Renal pelvis (tissue), 4 donors: ENCODE results near the gene POMT2. TPM values are rescaled to one million over a fixed set of nuclear protein-coding genes. Genes with fewer than 3 reads are reported as not detected.
A peak's percentile ranks its signal among the peaks of the same experiment; 100 is the strongest.
"Not testable (repeated sequence)": the region's sequence is repeated elsewhere in the genome, so short reads cannot be mapped to it uniquely, and the experiment has no call there.

Source experiments
- DNase-seq: peaks from one replicate; pipeline ENCODE4 v3.0.0-alpha.2; 2013
- polyA plus RNA-seq, 3 donors: library from polyadenylated mRNA; unstranded; fragments of 120-200 nt; gene quantifications; one replicate each; pipeline ENCODE4 v1.2.1, GENCODE V29; 2013; ENCODE audit not compliant: insufficient read length in 3 of 3

POMT2 gene
- polyA plus RNA-seq, 3 donors, result 36.6 to 54.2 (median 44.1) TPM

DNA sequence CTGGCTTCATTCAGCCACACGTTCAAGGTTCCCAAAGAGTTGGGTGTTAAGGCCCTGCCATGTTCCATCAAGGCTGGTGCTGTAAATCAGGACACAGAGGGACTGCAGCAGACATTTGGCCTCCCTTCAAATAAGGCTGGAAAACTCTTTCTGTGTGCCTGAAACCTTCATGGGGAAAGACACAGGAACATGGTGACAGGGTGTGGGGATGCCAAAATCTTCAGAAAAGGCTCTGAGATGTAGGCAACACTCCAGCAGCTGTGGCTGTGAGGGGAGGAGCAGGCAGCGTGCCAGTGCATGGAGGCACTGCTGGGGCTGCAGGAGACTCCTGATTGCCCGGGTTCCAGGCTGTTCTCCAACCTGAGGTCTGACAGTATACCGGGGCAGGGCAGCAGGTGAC lies 15.0 kb downstream of the POMT2 start:
- DNase-seq, result no peak

DNA sequence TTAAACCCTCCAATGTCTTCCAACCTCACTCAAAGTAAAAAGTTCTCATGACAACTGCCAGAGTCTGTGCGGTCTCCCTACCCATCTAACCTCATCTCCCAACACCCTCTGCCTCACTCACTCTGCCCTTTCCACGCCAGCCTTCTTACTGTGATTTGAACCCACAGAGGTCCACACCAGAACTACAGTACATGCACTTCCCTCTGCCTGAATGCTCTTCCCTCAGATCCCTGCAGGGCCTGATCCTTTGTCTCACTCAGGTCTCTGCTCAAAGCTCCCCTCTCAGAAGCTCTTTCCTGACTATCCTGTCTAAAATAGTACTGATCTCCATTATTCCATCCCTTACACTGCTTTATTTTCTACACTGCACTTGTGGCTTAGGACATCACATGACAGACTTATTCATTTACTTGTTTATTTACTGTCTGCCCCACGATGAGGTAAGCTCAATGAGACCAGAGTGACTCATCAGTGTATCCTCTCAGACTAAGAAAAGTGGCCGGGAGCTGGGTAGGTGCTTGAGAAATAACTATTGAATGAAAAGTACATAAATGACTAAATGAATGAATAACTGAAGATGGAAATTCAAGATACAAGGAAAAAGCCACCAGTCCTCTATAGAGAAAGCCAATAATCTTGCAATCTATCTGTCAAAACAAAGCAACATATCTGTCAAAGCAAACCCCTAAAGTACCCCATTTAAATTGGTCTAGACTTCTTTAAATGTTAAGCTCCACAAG lies 17.1 kb downstream of the POMT2 start:
- DNase-seq, result no peak

DNA sequence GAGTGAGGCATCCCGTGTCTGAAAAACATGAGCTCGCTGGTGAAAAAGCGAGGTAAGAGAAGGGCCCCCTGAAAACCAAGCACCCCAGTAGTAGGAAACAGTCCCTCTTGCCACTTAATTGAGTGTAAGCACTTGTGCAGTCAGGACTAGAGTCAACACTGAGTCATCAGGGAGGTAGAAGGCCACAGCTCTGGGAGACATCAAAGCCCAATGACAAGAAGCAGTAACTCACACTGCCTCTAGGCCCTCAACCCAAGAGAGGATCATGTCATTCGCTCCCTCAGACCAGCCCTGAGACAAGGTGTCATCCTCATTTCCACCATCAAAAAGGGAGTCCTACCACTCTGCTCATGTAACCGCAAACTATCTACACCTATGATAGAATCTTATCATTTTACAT lies 17.8 kb downstream of the POMT2 start:
- DNase-seq, result no peak

DNA sequence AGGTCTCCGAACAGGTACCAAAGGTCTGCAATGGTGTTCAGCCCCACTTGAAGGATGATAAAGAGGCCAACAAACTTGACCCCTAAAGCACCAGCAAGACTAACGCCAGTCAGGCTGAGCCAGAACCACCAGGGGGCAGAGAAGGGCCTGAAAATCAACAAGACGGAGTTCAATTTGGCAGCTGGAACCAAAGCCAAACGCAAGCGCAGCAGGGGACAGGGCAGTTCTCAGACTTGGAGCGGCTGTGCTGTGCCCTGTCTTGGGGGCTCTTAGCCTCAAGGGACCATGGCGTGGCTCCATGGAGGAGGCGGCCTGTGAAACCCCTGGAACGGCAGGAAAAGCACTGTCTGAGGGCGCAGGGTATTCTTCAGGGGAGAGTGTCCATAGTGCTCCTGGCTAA lies 19.6 kb downstream of the POMT2 start:
- peak; percentile 81 for DNase-seq

DNA sequence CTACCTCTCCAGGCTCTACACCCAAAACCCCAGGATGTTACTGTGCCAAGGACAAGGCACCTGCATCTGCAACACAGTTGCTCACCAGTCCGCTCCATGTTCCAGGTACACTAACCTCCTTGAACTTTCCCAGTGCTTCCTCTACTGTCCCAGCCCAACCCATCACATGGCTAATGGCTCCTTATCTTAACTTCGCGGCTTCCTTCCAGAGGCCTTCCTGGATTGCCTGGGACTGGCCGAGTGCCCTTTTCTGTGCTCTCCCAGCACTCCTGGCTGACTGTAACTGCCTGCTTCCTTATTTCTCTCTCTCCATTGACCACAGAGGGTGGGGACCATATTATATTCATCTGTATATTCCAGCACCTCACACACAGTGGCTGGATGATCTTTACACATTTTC lies 20.9 kb downstream of the POMT2 start:
- DNase-seq, result no peak

DNA sequence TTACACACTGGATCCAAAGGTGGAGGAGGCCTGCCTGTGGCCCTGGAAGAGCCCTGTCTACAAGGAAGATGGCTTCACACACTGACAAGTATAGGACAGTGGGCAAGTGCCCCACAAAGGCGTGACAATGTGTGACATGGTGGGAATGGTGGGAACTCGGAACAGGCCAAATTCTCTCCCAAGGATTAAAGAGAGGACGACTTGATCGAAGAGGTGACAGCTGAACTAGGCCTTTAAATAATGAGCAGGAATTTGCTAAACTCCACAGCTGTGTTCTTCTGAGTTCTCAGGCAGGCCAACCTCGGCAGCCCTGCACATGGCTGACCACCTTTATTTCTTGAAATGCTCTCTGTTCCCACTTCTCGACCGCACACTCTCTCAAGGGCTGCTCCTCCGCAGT lies 23.8 kb downstream of the POMT2 start:
- DNase-seq, result no peak

DNA sequence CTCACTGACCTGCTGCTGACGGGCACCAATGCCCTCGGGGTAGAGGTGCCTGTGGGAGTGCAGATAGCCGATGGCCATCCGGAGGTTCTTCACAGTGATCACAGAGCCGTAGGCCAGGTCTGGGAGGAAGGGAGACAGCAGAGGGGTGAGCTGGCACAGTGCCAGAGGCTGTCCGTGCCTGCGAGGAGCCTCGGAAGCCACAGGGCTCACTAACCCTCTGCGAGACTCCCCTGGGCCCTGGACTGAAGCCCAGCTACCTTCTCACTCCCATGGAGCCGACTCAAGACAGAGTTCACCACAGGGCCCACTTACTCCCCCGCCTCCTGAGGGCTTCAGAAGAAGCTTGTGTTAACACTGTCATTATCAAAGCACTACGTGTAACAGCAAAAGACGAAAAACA lies 24.5 kb downstream of the POMT2 start:
- DNase-seq, result no peak

DNA sequence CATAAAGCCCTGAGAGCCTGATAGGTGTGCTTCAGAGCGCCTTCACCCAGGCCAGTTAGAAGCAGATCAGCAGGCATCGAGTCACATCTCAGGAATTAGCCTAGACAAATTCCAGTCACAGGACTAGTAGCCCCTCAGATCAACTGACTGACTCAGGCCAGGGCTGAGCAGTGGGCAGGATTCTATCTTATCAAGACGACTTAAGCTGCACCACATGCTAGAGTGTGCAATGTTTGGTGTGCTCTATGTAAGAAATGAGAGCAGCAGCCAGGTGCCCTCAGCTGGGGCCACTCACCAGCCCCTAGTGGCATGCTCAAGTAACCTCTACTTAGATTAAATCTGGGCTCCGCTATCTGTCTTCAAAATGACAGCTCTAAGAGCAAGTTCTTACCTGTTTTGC lies 30.0 kb downstream of the POMT2 start:
- no peak for DNase-seq

DNA sequence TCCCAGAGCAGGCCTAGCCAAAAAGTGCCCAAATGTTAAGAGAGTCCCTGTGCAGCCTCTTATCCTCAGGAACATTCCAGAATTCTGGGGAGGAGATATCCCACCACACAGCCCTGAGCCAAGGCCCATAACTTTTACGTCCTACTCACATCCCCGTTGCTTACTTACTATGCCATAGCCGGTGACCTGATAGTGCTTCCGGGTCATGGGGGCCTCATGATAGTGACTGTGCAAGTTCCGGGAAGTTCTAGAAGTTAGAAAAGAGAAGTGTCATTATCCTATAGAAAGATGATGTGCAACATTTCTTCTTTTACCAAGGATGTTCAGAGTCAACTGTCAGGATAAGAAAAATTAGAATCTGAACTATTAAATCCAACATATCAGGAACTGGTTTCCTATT lies 34.1 kb downstream of the POMT2 start:
- no peak for DNase-seq

DNA sequence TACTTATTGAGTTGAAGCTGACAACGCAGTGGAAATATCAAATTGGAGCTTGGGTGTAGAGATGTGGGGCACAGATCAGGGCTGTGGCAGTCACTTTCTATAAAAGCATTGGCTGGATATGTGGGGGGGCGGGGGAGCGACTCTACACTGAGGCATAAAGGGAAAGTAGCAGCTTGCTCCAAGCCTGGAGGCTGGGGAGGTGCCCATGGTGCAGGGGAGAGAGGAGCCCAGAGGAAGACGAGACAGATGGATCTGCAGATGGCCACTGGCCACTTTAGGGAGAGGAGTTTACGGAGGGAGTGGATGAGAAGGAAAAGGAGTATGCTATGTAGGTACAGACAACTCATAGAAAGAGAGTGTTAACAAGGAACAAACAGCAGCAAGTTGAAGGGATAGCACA lies 36.2 kb downstream of the POMT2 start:
- no peak for DNase-seq

DNA sequence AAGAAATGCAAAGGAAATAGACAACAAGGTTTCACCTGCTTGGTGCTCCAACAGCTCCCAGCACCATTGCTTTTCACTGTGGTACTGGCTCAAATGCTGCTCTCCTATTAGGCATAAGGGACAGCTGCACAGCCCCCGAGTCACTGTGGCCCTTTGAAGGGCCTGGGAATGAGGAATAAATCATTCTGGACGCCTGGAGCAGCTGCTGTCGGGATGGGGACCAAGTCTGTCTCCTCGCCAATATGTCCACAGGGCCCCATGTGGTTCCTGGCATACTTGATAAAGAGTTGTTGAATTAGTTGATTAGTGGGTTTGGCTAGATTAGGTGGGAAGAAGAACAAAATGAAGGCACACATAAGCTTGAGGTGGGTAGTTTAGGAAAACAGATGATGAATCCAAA lies 36.6 kb downstream of the POMT2 start:
- DNase-seq, result no peak

DNA sequence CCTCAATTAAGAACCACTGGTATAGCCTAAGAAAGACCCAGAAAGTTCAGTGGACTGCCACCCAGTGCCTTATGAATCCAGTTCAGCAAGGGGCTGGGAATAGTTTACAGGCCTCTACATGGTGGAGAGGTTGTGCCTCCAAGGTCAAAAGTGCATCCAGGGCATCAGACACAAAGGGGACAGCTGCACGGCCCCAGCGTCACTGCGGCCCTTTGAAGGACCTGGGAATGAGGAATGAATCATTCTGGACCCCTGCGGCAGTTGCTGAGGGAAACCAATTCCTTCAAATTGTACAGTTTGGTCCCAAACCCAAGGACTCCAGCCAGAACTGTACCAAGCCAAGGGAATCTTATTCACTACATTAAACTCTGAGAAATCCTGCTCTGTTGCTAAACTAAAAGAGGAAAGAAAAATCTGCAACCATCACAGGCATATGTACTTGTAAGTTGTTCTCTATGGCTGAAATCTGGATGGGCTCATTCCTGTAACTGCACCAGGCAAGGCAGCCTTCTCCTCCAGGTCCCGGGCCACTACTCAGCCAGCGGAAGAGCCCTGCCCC lies 38.8 kb downstream of the POMT2 start:
- no peak for DNase-seq

DNA sequence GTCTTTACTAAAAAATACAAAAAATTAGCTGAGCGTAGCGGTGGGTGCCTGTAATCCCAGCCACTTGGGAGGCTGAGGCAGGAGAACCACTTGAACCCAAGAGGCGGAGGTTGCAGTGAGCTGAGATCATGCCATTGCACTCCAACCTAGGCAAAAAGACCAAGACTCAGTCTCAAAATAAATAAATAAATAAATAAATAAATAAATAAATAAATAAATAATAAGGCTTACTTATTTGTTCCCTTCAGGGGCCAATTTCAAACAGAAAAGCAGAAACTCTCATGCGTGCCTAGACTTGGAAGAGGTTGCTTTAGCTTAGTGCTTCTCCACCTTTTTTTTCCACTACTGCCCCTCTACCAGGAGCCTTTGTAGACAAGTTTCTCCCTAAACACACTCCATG lies 39.8 kb downstream of the POMT2 start:
- DNase-seq, result not testable (repeated sequence)

DNA sequence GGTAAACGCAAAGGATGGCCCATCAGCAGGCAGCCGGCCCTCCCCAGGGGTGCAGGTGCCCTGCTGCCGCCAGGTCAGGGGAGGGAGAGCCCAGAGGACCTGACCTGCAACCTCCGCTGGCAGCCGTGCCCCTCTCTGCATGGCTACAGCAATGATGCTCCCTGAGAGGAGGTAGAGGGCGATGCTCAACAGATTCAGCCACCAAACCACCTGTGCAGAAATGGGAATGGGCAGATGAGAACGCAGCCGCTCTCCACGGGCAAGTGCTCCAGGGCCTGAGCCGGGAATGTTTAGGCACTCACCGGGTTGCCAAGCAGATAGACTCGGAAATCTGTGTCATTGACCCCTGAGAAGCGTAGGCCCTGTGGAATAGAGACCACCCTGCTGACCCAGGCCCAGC lies 41.0 kb downstream of the POMT2 start:
- DNase-seq, result no peak

DNA sequence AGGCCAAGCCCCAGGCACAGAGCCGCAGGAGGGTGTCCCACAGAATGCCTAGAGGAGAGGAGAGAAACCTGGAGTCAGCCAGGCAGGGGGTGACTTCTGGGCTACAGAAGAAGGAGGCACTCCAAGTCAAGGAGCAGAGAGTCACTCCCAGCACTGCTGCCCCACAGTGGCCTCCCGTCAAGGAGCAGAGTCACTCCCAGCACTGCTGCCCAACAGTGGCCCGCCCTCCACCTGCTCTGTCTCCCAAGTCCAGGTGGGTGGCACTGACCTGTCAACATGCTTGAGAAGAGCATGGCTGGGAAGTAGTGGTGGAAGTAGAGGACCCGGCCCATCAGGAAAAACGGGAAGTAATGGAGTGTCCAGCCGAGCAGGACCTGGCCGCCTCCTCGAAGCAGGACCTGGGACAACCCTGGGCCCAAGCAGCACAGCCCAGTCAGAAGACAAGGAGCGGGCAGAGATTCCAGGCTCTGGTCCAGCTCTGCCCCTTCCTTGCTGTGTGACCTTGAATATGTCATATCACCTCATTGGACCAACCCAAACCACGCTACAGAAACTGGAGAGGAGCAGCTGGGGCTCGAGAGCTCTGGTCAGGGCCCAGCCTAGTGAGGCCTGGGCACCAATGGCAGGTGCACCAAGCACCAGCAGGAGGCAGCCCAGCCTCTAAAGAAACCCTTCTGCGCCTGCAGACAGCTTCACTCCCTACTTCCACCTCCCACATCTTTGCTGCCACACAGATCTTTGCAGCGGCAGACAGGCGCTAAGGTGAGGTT lies 42.0 kb downstream of the POMT2 start:
- no peak for DNase-seq

DNA sequence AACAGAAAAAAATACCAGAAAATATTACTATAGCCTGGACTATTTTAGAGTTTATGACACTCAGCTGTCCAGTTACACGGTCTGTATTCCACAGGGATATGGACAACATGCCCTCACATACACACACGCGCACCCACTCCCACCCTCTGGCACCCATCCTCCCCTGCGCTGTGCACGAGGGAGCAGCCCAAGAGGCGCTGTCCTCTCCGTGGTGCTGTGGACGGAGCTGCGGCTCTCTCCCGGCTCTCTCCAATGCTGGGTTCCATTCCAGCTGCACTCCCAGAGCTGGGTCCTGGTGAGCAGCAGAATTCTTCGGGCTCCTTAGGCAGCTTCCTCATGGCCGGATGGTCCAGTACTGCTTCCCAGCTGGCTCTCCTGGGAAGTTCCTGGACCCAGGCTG lies 43.7 kb downstream of the POMT2 start:
- no peak for DNase-seq

DNA sequence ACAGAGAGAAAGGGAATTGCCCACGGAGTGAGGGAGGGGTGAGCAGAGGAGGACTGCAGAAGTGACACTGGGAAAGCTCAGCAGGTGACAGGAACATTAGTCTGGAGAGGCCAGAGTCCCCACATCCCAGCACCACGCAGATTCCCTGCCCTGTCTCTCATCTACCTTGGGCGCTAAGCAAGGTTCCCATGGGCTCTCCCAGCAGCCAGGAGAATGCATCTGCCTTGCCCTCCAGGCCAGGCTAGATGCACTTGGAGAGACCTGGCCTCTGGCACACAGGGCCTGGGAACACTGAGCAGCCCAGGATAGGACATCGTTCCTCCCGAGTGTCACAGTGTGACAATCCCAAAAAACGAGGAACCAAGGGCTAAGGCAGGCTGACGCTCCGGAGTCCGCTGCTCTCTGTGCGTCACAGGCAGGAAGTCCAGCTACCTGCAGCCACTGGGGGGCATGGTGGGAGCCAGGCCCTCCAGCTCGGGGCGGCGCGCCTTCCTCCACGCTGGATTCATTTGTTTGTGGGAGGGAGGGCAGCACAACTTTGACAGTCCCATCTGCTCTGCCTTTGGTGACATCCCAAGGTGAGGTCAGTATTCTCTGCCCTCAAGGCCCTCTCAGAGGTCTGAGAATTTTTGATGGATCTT lies 44.3 kb downstream of the POMT2 start:
- DNase-seq, result no peak

DNA sequence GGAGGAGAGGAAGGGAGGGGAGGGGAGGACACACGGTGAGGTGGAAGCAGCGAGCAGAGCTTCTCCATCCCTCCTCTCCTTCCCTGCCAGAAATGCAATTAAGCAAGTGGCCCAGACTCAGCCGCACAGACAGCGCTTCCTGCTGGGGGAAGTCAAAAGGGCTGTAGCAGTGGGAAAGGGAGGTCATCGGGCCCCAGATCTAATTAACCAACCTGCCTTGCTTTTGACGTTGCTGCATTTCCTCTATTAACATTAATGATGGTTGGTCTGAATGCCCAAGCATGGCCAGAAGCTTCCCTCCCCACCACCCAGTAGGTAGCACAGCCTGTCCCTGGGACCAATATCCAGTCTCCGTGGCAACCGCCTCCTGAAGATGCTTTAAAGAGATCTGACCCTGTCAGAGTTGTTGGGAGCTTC lies 45.1 kb downstream of the POMT2 start:
- DNase-seq, result no peak

DNA sequence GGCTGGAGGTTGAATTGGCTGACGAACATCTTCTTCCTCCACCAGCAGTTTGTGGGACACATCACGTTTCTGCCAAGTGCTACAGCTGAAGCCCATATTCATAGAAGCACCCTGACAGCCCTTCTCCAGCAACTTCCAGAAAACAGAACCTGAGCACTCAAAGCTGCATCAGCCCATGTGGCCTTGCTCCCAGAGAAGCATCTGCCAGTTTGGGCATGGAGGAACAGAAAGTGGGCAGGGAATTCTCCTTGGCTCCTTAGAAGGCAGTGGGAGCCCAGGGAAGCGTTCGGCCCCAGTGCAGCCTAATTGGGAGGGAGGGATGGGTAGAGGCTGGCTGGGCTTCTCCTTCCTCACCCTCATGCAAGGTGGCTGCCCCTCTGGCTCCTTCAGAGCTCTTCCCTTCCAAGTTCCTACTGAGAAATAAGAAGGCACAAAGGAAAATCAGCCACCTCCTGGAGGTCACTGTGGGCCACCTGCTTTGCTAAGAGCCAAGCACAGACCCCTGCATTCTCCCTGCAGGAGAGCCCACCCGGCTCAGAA lies 45.6 kb downstream of the POMT2 start:
- DNase-seq, result no peak

DNA sequence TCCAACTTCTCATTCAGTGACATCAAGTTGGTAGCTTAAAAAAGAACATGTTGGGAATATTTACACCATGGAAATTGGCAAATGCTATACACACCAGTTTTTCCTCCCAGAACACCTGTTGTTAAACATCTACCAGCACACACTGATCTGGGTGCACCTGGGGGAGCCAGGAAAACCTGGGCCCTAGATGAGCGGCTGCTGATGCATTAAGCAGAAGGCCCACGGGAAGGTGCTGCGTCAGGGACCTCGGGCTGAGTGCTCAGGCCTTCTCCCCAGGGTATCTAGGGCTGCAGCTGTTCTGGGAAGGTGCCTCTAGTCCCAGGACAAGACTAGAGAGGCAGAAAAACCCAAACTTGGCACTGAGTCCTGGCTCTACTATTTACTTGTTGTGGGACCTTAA lies 46.9 kb downstream of the POMT2 start:
- DNase-seq, result no peak

DNA sequence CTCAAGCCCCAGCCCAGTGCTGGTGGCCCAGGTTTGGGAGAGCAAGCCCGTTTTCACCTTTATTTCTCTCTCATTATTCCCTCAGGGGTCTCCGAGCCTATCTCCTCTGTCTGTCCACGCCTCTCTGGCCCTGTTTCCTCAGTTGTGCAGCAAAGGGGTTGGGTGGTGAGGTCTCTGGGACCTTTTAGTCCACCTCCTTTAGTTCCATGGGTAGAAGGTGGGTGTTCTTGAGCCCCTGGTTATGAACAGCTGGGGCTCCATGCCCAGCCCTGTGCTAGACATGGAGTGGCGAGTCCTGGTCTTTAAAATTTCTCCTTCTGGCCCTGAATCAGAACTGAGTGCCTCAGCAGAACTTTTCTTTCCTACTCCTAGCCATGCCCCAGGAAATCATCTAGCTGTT lies 48.4 kb downstream of the POMT2 start:
- DNase-seq, result no peak

DNA sequence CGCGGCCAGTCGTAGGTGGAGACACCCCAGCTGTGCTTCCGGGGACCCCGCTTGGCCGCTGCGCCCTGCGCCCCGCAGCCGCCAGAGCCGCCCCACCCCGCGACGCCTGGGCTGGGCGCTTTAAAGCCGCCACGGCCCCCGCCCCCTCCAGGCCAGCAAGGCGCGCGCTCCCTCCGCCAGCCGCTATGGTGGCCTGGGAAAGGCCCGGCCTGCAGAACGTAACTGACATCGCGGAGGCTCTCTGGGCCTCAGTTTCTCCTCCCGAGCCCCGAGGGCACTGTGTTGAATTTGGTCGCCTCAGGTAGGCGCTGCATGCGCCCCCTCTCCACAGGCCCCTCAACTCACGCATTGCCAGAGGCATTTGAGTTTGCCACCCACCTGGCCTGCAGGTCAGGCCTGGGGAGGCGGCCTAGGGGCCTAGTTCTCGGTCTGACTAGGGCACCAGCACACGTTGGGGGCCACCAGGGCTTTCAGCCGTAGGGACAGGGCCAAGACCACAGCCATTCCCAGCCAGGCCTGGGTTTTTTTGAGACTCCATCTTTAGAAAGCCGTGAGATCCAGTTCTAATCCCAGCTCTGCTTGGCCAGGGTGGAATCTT lies 49.5 kb downstream of the POMT2 start, which contains the start of gene NGB:
NGB (minus strand) TSS at position 94 of the 598 bp plus-strand sequence. CDS start 269 bp downstream, outside the sequence.
- DNase-seq, result no peak
